Effector memory CD8-positive, alpha-beta T cell (primary cell): ENCODE measurements around the gene DHX57.

Experiments
- ATAC-seq: fragments of 150-1000 bp; cut with Tn5 transposase; replicated peaks from 2 replicates; pipeline ENCODE4 v1.10.0; 2021; ENCODE audit warnings: mild to moderate bottlenecking, moderate library complexity
- DNase-seq, 3 experiments: peaks; one replicate each; pipeline ENCODE4 v3.0.0; 2021
- H3K27ac Mint-ChIP-seq, 2 donors: one replicate each; pipeline ENCODE4 v1.8.0; 2022; ENCODE audit warnings: mild to moderate bottlenecking in 2 of 2, mixed read lengths in 2 of 2, moderate library complexity in 2 of 2
- H3K27me3 Mint-ChIP-seq, 2 donors: one replicate each; pipeline ENCODE4 v1.8.0; 2022; ENCODE audit warnings: mixed read lengths in 2 of 2
- H3K36me3 Mint-ChIP-seq: one replicate; pipeline ENCODE4 v1.8.0; 2022; ENCODE audit warnings: mild to moderate bottlenecking, moderate library complexity, mixed read lengths; ENCODE audit not compliant: insufficient read depth
- H3K4me1 Mint-ChIP-seq, 2 donors: one replicate each; pipeline ENCODE4 v1.8.0; 2022; ENCODE audit warnings: low read depth in 2 of 2, mixed read lengths in 2 of 2
- H3K4me3 Mint-ChIP-seq, 2 donors: one replicate each; pipeline ENCODE4 v1.8.0; 2022; ENCODE audit warnings: mild to moderate bottlenecking in 2 of 2, mixed read lengths in 2 of 2, moderate library complexity in 2 of 2
- H3K9me3 Mint-ChIP-seq, 2 donors: one replicate each; pipeline ENCODE4 v1.8.0; 2022; ENCODE audit warnings: mixed read lengths in 2 of 2
- total RNA-seq, 9 experiments: gene quantifications; one replicate each; lab custom pipeline; 2026; lab: John Stamatoyannopoulos, UW

Gene DHX57, protein sequence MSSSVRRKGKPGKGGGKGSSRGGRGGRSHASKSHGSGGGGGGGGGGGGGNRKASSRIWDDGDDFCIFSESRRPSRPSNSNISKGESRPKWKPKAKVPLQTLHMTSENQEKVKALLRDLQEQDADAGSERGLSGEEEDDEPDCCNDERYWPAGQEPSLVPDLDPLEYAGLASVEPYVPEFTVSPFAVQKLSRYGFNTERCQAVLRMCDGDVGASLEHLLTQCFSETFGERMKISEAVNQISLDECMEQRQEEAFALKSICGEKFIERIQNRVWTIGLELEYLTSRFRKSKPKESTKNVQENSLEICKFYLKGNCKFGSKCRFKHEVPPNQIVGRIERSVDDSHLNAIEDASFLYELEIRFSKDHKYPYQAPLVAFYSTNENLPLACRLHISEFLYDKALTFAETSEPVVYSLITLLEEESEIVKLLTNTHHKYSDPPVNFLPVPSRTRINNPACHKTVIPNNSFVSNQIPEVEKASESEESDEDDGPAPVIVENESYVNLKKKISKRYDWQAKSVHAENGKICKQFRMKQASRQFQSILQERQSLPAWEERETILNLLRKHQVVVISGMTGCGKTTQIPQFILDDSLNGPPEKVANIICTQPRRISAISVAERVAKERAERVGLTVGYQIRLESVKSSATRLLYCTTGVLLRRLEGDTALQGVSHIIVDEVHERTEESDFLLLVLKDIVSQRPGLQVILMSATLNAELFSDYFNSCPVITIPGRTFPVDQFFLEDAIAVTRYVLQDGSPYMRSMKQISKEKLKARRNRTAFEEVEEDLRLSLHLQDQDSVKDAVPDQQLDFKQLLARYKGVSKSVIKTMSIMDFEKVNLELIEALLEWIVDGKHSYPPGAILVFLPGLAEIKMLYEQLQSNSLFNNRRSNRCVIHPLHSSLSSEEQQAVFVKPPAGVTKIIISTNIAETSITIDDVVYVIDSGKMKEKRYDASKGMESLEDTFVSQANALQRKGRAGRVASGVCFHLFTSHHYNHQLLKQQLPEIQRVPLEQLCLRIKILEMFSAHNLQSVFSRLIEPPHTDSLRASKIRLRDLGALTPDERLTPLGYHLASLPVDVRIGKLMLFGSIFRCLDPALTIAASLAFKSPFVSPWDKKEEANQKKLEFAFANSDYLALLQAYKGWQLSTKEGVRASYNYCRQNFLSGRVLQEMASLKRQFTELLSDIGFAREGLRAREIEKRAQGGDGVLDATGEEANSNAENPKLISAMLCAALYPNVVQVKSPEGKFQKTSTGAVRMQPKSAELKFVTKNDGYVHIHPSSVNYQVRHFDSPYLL (N-terminal part only)
- 26.3 to 47.6 (median 36.4) reads per million in 9 experiments for total RNA-seq

DNA sequence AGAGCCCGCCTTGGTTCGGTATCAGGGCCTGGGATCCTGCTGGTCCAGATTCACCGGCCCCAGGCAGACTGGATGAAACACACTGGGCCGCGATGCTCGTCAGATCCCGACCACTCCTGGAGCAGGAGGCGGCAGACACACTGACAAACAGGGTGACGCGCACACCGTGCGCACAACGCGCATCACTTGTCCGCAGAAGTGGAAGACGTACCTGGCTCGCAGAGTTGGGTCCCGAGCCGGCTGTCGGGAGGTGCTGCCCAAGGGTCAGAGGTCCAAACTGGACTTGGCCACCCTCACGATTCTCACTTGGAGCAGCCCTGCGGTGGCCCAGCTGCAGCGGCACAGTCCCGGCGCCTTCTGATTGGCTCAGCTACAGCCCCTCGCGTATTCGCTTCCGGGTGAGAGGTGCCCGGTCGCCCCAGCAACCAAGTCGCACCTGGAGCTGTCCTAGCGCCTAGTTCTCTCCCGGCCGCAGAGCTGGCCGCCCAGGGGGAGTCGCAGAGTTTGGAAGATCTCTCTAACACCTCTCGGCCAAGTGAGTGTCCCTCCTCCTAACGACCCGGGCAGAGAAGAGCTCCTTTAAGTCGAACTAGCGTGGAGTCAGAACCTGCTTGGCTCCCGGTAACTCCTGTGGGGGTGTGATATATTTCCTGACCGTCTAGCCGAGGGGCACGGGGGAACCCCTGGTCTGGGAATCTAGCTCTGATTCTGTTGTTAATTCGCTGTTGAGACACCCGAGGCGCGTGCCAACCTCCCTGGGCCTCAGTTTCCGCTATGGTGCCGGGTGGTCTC, at the start of gene DHX57, which contains the start of gene MORN2:
Gene DHX57, minus strand, starts transcription at position 359 of the 792 bp plus-strand sequence. CDS start 7,529 bp downstream, outside the sequence.
Gene MORN2, plus strand, starts transcription at position 401 of the 792 bp plus-strand sequence.
- Mint-ChIP-seq H3K27ac (peak within 1 kb of the TSS; percentile 99), H3K4me1 (peaks cover 20 to 30% of the 10 kb centered on the region in 2 donors), H3K4me3 (peak within 1 kb of the TSS; percentile 97 to 100), H3K9me3 (no peaks in the 10 kb centered on the region), H3K27me3 (no peaks in the 10 kb centered on the region), H3K36me3 (peaks cover 20% of the 10 kb centered on the region)
- ATAC-seq (peak; percentile 96), DNase-seq (peak; percentile 67 to 74 (median 69))

GRCh38 chr2:38922902-38923301, 47.2 kb upstream of the DHX57 start:
- H3K9me3 Mint-ChIP-seq, result no peaks in the 10 kb centered on the region

GRCh38 chr2:38922389-38922788, 46.7 kb upstream of the DHX57 start:
- ATAC-seq, result no peak
- DNase-seq, result no peak
- Mint-ChIP-seq H3K4me1 (no peaks in the 10 kb centered on the region), H3K9me3 (no peaks in the 10 kb centered on the region), H3K27me3 (peaks cover 0 to 6% of the 10 kb centered on the region in 2 donors), H3K27ac (no peak overlapping the region), H3K36me3 (no peaks in the 10 kb centered on the region), H3K4me3 (no peak overlapping the region)

More at GRCh38 chr2:38922902-38923301, 47.2 kb upstream of the DHX57 start:
- H3K27ac Mint-ChIP-seq, result no peak overlapping the region
- no peaks in the 10 kb centered on the region for H3K36me3 Mint-ChIP-seq
- no peaks in the 10 kb centered on the region for H3K4me1 Mint-ChIP-seq
- no peak for ATAC-seq
- DNase-seq, result no peak
- no peak overlapping the region for H3K4me3 Mint-ChIP-seq
- H3K27me3 Mint-ChIP-seq, result peaks cover 0 to 6% of the 10 kb centered on the region in 2 donors

- H3K4me3 Mint-ChIP-seq, result no peak overlapping the region
- H3K27me3 Mint-ChIP-seq, result no peaks in the 10 kb centered on the region
- ATAC-seq (no peak), DNase-seq (no peak)
- H3K9me3 Mint-ChIP-seq, result no peaks in the 10 kb centered on the region
- H3K4me1 Mint-ChIP-seq, result no peaks in the 10 kb centered on the region
- H3K27ac Mint-ChIP-seq, result no peak overlapping the region
- no peaks in the 10 kb centered on the region for H3K36me3 Mint-ChIP-seq
Measured at GRCh38 chr2:38912619-38913018, 36.9 kb upstream of the DHX57 start.

GRCh38 chr2:38911191-38911590, 35.5 kb upstream of the DHX57 start:
- Mint-ChIP-seq H3K27me3 (no peaks in the 10 kb centered on the region), H3K36me3 (no peaks in the 10 kb centered on the region), H3K9me3 (no peaks in the 10 kb centered on the region), H3K4me1 (no peaks in the 10 kb centered on the region), H3K27ac (no peak overlapping the region), H3K4me3 (no peak overlapping the region)
- DNase-seq (no peak), ATAC-seq (no peak)

- Mint-ChIP-seq H3K9me3 (no peaks in the 10 kb centered on the region), H3K27ac (no peak overlapping the region), H3K27me3 (no peaks in the 10 kb centered on the region), H3K4me3 (no peak overlapping the region), H3K36me3 (no peaks in the 10 kb centered on the region), H3K4me1 (no peaks in the 10 kb centered on the region)
- DNase-seq (no peak), ATAC-seq (no peak)
Measured at GRCh38 chr2:38909872-38910271, 34.1 kb upstream of the DHX57 start.

DNA sequence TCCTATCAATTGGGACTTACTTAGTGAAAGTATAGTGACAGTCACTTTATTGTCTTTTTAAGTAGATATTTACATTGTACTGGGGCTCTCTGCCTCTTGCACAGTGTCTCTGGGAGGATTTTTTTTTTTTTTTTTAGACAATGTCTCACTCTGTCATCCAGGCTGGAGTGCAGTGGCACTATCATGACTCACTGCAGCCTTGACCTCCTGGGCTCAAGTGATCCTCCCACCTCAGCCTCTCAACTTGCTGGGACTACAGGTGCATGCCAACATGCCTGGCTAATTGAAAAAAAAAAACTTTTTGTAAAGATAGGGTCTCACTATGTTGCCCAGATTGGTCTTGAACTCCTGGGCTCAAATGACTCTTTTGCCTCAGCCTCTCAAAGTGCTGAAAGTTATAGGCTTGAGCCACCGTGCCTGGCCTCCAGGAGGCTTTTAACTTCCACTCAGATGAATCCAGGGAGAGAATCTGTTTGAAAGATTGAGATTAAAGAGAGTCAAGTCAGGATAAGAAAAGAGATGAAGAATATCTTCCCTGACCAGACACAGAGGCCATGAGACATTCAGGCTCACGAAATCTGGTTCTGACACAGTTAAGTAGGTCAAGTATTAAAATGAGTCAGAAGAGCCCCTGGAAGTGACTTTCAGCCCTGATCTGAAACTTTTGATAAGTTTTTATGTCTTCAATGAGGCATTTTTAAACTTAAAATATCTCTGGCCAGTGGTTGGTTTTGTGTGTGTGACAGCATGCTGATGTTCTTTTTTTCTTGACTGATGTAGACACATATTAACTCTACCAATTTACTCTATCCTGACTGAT, 32.2 kb upstream of the DHX57 start:
- Mint-ChIP-seq H3K36me3 (no peaks in the 10 kb centered on the region), H3K27me3 (no peaks in the 10 kb centered on the region), H3K27ac (peak overlapping the region in 1 of 2 donors; percentile 51), H3K4me3 (no peak overlapping the region), H3K9me3 (no peaks in the 10 kb centered on the region), H3K4me1 (no peaks in the 10 kb centered on the region)
- peak; percentile 27 for ATAC-seq
- no peak for DNase-seq

GRCh38 chr2:38907242-38907641, 31.5 kb upstream of the DHX57 start:
- no peak for DNase-seq
- no peaks in the 10 kb centered on the region for H3K36me3 Mint-ChIP-seq
- no peak overlapping the region for H3K27ac Mint-ChIP-seq
- H3K4me3 Mint-ChIP-seq, result no peak overlapping the region
- no peak for ATAC-seq
- H3K27me3 Mint-ChIP-seq, result no peaks in the 10 kb centered on the region
- H3K4me1 Mint-ChIP-seq, result no peaks in the 10 kb centered on the region
- H3K9me3 Mint-ChIP-seq, result no peaks in the 10 kb centered on the region

DNA sequence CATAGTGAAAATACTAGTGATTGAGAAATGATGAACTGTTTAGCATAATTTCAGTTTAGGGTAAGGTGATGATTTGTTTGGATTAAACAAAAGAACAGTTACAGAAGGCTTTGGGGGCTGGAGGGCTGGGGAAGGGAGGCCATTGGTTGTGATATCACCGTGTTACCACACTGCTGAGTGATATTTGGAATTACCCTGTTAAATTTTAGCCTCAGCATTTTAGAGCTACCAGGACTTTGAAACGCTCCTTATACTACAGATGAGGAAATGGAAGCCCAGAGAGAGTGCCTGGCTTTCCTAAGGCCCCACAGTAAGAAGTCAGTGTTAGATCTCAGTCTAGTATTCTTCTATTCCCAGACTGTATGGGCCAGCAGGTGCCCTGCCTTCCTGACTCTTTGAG, 29.5 kb upstream of the DHX57 start:
- no peaks in the 10 kb centered on the region for H3K9me3 Mint-ChIP-seq
- H3K27me3 Mint-ChIP-seq, result no peaks in the 10 kb centered on the region
- ATAC-seq (no peak), DNase-seq (no peak)
- H3K36me3 Mint-ChIP-seq, result no peaks in the 10 kb centered on the region
- H3K4me1 Mint-ChIP-seq, result no peaks in the 10 kb centered on the region
- no peak overlapping the region for H3K4me3 Mint-ChIP-seq
- H3K27ac Mint-ChIP-seq, result no peak overlapping the region

DNA sequence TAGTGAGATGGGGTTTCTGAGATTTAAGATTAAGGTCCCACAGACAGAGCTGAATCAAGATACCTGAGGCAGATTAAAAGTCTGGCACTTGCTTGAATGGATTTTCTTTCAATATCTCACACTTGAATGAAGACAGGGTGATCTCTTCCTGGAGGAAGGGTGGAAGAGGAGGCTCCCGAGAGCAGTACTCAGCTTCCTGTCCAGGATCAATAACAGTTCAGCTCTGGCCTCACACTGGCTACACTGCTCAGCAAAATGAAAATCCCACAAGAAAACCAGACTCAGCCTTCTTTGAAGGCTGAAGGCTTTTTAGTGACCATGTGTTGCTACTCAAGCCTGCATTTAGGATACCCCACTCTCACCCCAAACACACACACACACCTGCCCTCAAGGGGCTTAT, 25.0 kb upstream of the DHX57 start:
- no peak overlapping the region for H3K27ac Mint-ChIP-seq
- ATAC-seq, result no peak
- no peaks in the 10 kb centered on the region for H3K9me3 Mint-ChIP-seq
- H3K4me3 Mint-ChIP-seq, result no peak overlapping the region
- H3K27me3 Mint-ChIP-seq, result peaks cover 0 to 21% of the 10 kb centered on the region in 2 donors
- H3K36me3 Mint-ChIP-seq, result no peaks in the 10 kb centered on the region
- DNase-seq, result no peak
- H3K4me1 Mint-ChIP-seq, result no peaks in the 10 kb centered on the region

- Mint-ChIP-seq H3K9me3 (no peaks in the 10 kb centered on the region), H3K4me1 (no peaks in the 10 kb centered on the region), H3K4me3 (no peak overlapping the region), H3K27ac (no peak overlapping the region), H3K27me3 (peaks cover 0 to 21% of the 10 kb centered on the region in 2 donors), H3K36me3 (no peaks in the 10 kb centered on the region)
- ATAC-seq (no peak), DNase-seq (no peak)
Measured at GRCh38 chr2:38898256-38898655, 22.5 kb upstream of the DHX57 start.

- Mint-ChIP-seq H3K36me3 (no peaks in the 10 kb centered on the region), H3K27ac (no peak overlapping the region), H3K27me3 (peaks cover 0 to 16% of the 10 kb centered on the region in 2 donors), H3K9me3 (no peaks in the 10 kb centered on the region), H3K4me3 (no peak overlapping the region), H3K4me1 (no peaks in the 10 kb centered on the region)
- DNase-seq, result no peak
- ATAC-seq, result no peak
Measured at GRCh38 chr2:38892819-38893218, 17.1 kb upstream of the DHX57 start.
